Amygdala (tissue), 56 donors: ENCODE data around the gene PRR5.

Source experiments
- DNase-seq, 56 donors: peaks; one replicate each; lab custom pipeline; 2025; lab: John Stamatoyannopoulos, UW

Gene PRR5

GRCh38 chr22:44711690-44712555, 9.9 kb downstream of the PRR5 start:
- peak in 12 of 56 donors; percentile 3 to 57 (median 28) for DNase-seq

- no peak for DNase-seq
Measured at GRCh38 chr22:44712962-44713361, 11.0 kb downstream of the PRR5 start.

- no peak for DNase-seq
Measured at GRCh38 chr22:44714703-44715350, 12.8 kb downstream of the PRR5 start.

GRCh38 chr22:44718418-44718817, 16.4 kb downstream of the PRR5 start:
- no peak for DNase-seq

- DNase-seq = no peak
Measured at GRCh38 chr22:44719586-44720368, 17.8 kb downstream of the PRR5 start.

- DNase-seq = no peak
Measured at GRCh38 chr22:44721213-44721612, 19.2 kb downstream of the PRR5 start.

GRCh38 chr22:44722611-44723010, 20.6 kb downstream of the PRR5 start:
- DNase-seq = no peak

- no peak for DNase-seq
Measured at GRCh38 chr22:44723801-44724200, 21.8 kb downstream of the PRR5 start.

GRCh38 chr22:44724416-44724815, 22.4 kb downstream of the PRR5 start:
- no peak for DNase-seq

DNA sequence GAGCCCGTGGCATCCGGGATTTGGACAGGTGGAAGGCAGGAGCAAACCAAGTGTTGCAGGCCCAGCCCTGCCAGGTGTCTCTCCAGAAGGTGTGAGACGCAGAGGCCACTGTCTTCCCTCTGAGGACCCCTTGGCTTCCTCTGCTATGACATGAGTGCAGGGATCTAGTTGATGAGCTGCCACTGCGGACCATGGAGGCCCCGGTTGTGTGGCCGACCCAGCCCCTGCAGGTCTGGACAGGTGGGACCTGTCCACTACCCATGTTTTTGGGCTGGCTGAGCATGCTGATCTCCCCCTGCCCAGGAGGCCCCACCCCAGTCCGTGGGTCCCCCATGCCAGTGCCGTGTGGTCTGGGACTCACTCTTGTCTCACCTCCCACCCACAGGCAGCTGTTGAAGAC, 22.9 kb downstream of the PRR5 start:
- no peak for DNase-seq

- DNase-seq = no peak
Measured at GRCh38 chr22:44726439-44726838, 24.4 kb downstream of the PRR5 start.

- no peak for DNase-seq
Measured at GRCh38 chr22:44727148-44727547, 25.1 kb downstream of the PRR5 start.

GRCh38 chr22:44727709-44728108, 25.7 kb downstream of the PRR5 start:
- no peak for DNase-seq

- DNase-seq = peak in 1 of 56 donors; percentile 22
Measured at GRCh38 chr22:44728761-44729324, 26.8 kb downstream of the PRR5 start.

DNA sequence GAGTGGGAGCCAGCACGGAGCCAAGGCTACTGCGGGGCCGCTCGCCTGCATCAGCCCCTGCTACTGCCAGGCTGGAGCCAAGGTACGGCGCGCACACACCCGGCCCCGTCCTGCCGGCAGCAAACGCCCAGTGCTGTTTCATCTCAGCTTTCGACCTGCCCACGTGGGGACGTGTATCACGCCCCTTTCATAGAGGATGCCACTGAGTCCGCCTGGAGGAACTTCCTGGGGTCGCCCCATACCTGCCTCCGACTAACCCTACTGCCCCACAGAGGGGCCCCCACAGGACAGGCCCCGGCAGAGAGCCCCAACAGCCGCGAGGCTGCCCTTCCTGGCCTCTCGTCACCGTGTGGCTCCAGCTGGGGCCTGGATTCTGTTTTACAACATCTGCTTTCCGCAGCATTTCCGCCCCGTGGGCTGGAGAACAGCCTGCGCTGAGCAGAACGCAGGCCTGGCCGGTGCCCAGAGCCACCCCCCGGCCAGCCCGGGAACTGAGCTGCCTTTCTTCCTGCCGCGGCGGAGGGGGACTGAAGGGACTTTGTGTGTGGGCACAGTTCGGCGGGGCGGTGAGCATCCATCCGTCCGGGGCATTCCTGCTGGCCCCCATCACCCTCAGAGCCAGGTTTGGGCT, 27.5 kb downstream of the PRR5 start:
- DNase-seq = peak in 52 of 56 donors; percentile 9 to 81 (median 51)

DNA sequence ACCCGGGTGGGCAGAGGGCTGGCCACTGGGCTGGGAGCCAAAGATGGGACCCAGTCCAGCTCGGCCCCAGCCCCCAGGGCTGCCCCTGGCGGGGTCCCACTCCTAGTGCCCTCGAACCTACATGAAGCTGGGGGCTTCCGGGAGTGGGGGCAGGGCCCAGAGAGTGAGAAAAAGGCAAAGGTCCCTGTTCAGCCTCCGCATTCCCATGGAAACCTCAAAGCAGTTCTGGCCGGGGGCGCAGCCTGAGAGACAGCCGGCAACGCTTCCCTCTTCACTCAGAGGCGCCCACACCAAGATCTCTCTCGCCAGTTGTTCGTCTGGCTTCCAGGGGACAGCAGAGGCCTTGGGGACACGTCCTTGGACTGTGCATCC, 28.0 kb downstream of the PRR5 start:
- DNase-seq = peak in 2 of 56 donors; percentile 26 to 39

DNA sequence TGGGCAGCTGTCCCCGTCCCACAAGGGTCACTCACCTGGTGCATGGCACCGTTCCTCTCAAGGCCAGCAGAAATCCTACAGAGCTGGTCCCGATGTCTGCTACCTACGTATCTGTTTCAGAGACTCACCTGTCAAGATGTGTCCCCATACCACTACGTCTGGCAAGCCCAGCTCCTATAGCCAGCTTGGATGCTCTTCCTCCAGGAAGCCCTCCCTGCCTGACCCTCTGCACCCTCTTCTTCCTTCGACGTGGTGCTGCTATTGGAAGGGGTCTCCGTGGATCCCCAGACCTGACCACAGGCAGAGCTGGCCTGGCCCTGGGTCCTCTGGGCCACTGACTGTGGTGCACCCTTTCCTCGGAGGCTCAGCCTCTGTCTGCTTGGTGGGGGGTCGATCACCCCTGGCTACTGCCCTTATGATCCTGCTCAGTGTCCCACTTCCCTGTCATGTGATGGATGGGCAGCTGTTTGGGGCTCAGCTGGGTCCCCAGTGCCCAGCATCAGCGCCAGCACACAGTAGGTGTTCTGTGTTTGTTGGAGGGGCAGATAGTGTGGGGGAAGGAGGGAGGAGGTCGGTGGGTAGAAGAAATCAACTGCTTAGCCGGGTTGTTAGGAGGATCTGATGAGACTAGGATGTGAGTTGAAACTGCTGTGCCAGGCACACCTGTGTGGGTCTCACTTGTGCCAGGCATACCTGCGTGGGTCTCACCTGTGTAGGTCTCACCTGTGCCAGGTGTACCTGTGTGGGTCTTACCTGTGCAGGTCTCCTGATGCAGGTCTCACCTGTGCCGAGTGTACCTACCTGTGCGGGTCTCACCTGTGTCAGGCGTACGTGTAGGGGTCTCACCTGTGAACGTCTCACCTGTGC, 28.7 kb downstream of the PRR5 start:
- DNase-seq = no peak

DNA sequence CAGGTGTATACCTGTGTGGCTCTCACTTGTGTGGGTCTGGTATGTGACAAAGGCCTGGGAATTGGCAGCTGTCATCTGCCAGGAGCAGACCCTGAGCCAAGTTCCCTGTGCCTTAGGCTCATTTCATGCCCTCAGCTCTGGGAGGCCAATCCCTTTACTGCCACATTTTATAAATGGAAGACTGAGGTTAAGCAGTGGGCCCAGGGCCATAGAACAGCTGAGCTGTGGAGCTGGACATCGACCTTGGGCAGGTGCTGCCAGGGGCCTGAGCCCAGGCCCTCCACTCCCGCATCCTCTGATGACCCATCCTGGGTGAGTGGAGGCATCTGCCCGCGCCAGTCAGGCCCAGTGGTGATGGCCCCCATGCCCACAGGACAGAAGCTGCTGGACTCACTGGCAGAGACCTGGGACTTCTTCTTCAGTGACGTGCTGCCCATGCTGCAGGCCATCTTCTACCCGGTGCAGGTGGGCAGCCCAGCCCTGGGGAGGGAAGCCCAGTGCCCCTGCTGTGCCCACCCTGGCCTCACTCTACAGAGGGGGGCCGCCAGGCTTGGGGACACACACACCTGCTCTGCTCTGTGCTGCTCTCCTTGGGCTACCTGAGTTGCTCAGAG, 29.5 kb downstream of the PRR5 start:
- DNase-seq = no peak

DNA sequence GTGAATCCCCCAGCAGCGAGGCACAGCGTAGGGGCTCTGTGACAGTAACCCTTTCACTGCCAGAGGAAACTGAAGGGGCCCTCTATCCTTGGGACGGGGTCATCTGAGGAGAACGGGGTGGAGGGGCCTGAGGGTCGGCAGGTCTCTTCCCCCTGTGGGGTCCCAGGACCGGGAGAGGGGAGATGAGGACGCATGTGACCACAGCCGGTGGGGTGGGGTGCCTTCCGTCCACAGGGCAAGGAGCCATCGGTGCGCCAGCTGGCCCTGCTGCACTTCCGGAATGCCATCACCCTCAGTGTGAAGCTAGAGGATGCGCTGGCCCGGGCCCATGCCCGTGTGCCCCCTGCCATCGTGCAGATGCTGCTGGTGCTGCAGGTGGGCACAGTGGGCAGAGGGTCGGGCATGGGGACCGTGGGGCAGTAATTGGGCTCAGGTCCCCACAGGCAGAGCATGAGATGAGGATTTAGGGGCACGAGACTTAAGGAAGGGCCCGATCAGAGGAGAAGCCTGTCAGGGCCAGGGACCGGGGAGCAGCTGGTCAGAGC, 30.1 kb downstream of the PRR5 start:
- no peak for DNase-seq
